Measurements from ENCODE around the gene COA4.
A peak's percentile ranks its signal among the peaks of the same experiment; 100 is the strongest.

Gene COA4

GRCh38 chr11:73866095-73866579 lies 10.5 kb downstream of the COA4 start:
- DNase-seq, result no peak

- DNase-seq, result no peak
These were observed 13.7 kb downstream of the COA4 start for GRCh38 chr11:73862986-73863385.

GRCh38 chr11:73860202-73860601 lies 16.4 kb downstream of the COA4 start:
- no peak for DNase-seq

- DNase-seq, result no peak
These were observed 17.0 kb downstream of the COA4 start for GRCh38 chr11:73859671-73860070.

GRCh38 chr11:73856031-73856567 lies 20.5 kb downstream of the COA4 start:
- DNase-seq, result peak in 30 of 51 donors; percentile 4 to 90 (median 21)

- no peak for DNase-seq
These were observed 22.0 kb downstream of the COA4 start for GRCh38 chr11:73854680-73855079.

GRCh38 chr11:73852049-73852448 lies 24.6 kb downstream of the COA4 start:
- no peak for DNase-seq

GRCh38 chr11:73851046-73851764 lies 25.4 kb downstream of the COA4 start:
- DNase-seq, result no peak

- DNase-seq, result no peak
These were observed 37.6 kb downstream of the COA4 start for GRCh38 chr11:73839123-73839457.

- DNase-seq, result peak in 4 of 51 donors; percentile 2 to 4 (median 4)
These were observed 38.1 kb downstream of the COA4 start for GRCh38 chr11:73838443-73839122.

- DNase-seq, result no peak
These were observed 43.6 kb downstream of the COA4 start for GRCh38 chr11:73833067-73833466.

GRCh38 chr11:73830261-73830660 lies 46.4 kb downstream of the COA4 start:
- DNase-seq, result no peak

Measured in hypothalamus (tissue), 51 donors.